CD14-positive monocyte (primary cell): Measurements from ENCODE around the gene HMCN1. TPM values are rescaled to one million over a fixed set of nuclear protein-coding genes. Genes with fewer than 3 reads are reported as not detected.
"Not testable (repeated sequence)": the region's sequence is repeated elsewhere in the genome, so short reads cannot be mapped to it uniquely, and the experiment has no call there.

Experiments used
- DNase-seq, 3 donors: peaks; one replicate each; pipeline ENCODE4 v3.0.0-alpha.2; 2011 to 2022
- H2AFZ ChIP-seq: 2 replicates; pipeline ENCODE4 v1.6.0; 2012; ENCODE audit warnings: mild to moderate bottlenecking, low read depth, low read length, inconsistent platforms; ENCODE audit not compliant: insufficient read depth, poor library complexity, severe bottlenecking
- H3K27ac ChIP-seq, 2 donors: 1 replicate in 1 of 2; 2 replicates in 1 of 2; pipeline ENCODE4 v1.5.1; 2012 to 2013; ENCODE audit warnings: low read length in 2 of 2, control low read depth in 1 of 2, inconsistent platforms in 1 of 2, low read depth in 1 of 2, mild to moderate bottlenecking in 1 of 2
- H3K27me3 ChIP-seq, 2 donors: one replicate each; pipeline versions ENCODE4 v1.6.0 to v1.6.1; 2011 to 2013; ENCODE audit warnings: low read length in 2 of 2; ENCODE audit not compliant: control insufficient read depth in 2 of 2, insufficient read depth in 2 of 2
- H3K36me3 ChIP-seq, 2 donors: replicated peaks in 1 of 2; 1 replicate in 1 of 2; 2 replicates in 1 of 2; pipeline versions ENCODE4 v1.5.1 to v1.6.1; 2012 to 2013; ENCODE audit warnings: low read length in 2 of 2, control low read depth in 1 of 2, inconsistent platforms in 1 of 2, mild to moderate bottlenecking in 1 of 2; ENCODE audit not compliant: insufficient read depth in 2 of 2, control insufficient read depth in 1 of 2
- H3K4me1 ChIP-seq, 2 donors: 1 replicate in 1 of 2; 2 replicates in 1 of 2; pipeline versions ENCODE4 v1.5.1 to v1.6.1; 2012 to 2013; ENCODE audit warnings: low read length in 2 of 2, control low read depth in 1 of 2, inconsistent platforms in 1 of 2, mild to moderate bottlenecking in 1 of 2, moderate library complexity in 1 of 2; ENCODE audit not compliant: insufficient read depth in 2 of 2, control insufficient read depth in 1 of 2
- H3K4me2 ChIP-seq: replicated peaks from 2 replicates; pipeline ENCODE3; 2012; ENCODE audit warnings: low read length, moderate library complexity, mild to moderate bottlenecking; ENCODE audit not compliant: poor library complexity, severe bottlenecking; ENCODE audit errors: extremely low read depth
- H3K4me3 ChIP-seq, 3 experiments: fragments of 200-600 bp in 1 of 3; sonication (generic) in 1 of 3; replicated peaks in 1 of 3; 1 replicate in 2 of 3; 2 replicates in 1 of 3; pipeline ENCODE4 v1.5.1; 2011 to 2013; ENCODE audit warnings: low read length in 3 of 3, mild to moderate bottlenecking in 3 of 3, control low read depth in 2 of 3, low read depth in 2 of 3, inconsistent platforms in 1 of 3, moderate library complexity in 1 of 3
- H3K79me2 ChIP-seq: 2 replicates; pipeline ENCODE4 v1.6.0; 2012; ENCODE audit warnings: mild to moderate bottlenecking, control low read depth, inconsistent platforms, low read length, moderate library complexity; ENCODE audit not compliant: insufficient read depth
- H3K9ac ChIP-seq: 2 replicates; pipeline ENCODE4 v1.6.0; 2017; ENCODE audit warnings: low read length, mild to moderate bottlenecking; ENCODE audit not compliant: insufficient read depth, poor library complexity, severe bottlenecking
- H3K9me3 ChIP-seq, 2 donors: replicated peaks in 1 of 2; 1 replicate in 1 of 2; 2 replicates in 1 of 2; pipeline versions ENCODE4 v1.5.1 to v1.6.1; 2012 to 2013; ENCODE audit warnings: low read length in 2 of 2, control low read depth in 1 of 2; ENCODE audit not compliant: control insufficient read depth in 1 of 2, insufficient read depth in 1 of 2
- H4K20me1 ChIP-seq: 2 replicates; pipeline ENCODE4 v1.6.0; 2012; ENCODE audit warnings: mild to moderate bottlenecking, low read length, control low read depth, moderate library complexity; ENCODE audit not compliant: insufficient read depth
- H3K27ac Mint-ChIP-seq, 7 donors: one replicate each; pipeline ENCODE4 v1.8.0; 2020; ENCODE audit warnings: mild to moderate bottlenecking in 7 of 7, mixed read lengths in 7 of 7, moderate library complexity in 6 of 7, inconsistent platforms in 2 of 7
- H3K27me3 Mint-ChIP-seq, 3 donors: one replicate each; pipeline ENCODE4 v1.8.0; 2021 to 2022; ENCODE audit warnings: low read depth in 3 of 3, mild to moderate bottlenecking in 3 of 3, mixed read lengths in 3 of 3, moderate library complexity in 3 of 3, inconsistent platforms in 1 of 3
- H3K36me3 Mint-ChIP-seq, 2 donors: one replicate each; pipeline ENCODE4 v1.8.0; 2020; ENCODE audit warnings: mixed read lengths in 2 of 2, inconsistent platforms in 1 of 2, mild to moderate bottlenecking in 1 of 2
- H3K4me1 Mint-ChIP-seq: one replicate; pipeline ENCODE4 v1.8.0; 2020; ENCODE audit warnings: mild to moderate bottlenecking, mixed read lengths
- H3K4me3 Mint-ChIP-seq, 2 donors: one replicate each; pipeline ENCODE4 v1.8.0; 2020; ENCODE audit warnings: mild to moderate bottlenecking in 2 of 2, mixed read lengths in 2 of 2, moderate library complexity in 1 of 2
- H3K9me3 Mint-ChIP-seq, 7 donors: one replicate each; pipeline ENCODE4 v1.8.0; 2020 to 2022; ENCODE audit warnings: mixed read lengths in 7 of 7, mild to moderate bottlenecking in 6 of 7, moderate library complexity in 6 of 7, inconsistent platforms in 2 of 7
- CTCF ChIP-seq: fragments of 200-600 bp; IDR thresholded peaks from one replicate; pipeline ENCODE4 v1.8.0; 2022; ENCODE audit warnings: antibody characterized with exemption, mild to moderate bottlenecking
- WGBS: methylation state at CpG from one replicate; pipeline ENCODE4 v1.1.5; 2013; ENCODE audit warnings: missing lambda C conversion rate; ENCODE audit not compliant: insufficient coverage; 5-methylcytosine and 5-hydroxymethylcytosine counted together
- intact Hi-C, 2 donors: fragments of 100-400 bp; cut with micrococcal nuclease; formaldehyde crosslinking; loops; one replicate each; pipeline versions ENCODE4 v1.15.0 to v1.15.1; 2023
- polyA plus RNA-seq, 3 donors: library from polyadenylated mRNA; depleted of rRNA in 1 of 3; unstranded in 2 of 3; stranded (reverse) in 1 of 3; fragments of 300-500 nt in 2 of 3; fragments of >200 nt in 1 of 3; fragmentation: Illumina TruSeq in 2 of 3; gene quantifications; 1 replicate in 2 of 3; 2 replicates in 1 of 3; pipeline ENCODE4 v1.2.3, GENCODE V29; 2012 to 2021

HMCN1 gene
- polyA plus RNA-seq, 3 donors, result not detected

GRCh38 chr1:185792040-185792439 is 57.8 kb downstream of the HMCN1 start:
- Mint-ChIP-seq H3K27me3 (peaks cover 0 to 3% (median 3%) of the 10 kb centered on the region in 3 donors), H3K4me1 (no peaks in the 10 kb centered on the region), H3K27ac (no peak overlapping the region), H3K36me3 (no peaks in the 10 kb centered on the region), H3K4me3 (no peak overlapping the region), H3K9me3 (peaks cover 0 to 11% (median 1%) of the 10 kb centered on the region in 7 donors)
- Histone ChIP-seq H4K20me1 (no peaks in the 10 kb centered on the region), H3K4me3 (no peak overlapping the region), H2AFZ (no peak overlapping the region), H3K4me2 (no peak overlapping the region), H3K79me2 (no peaks in the 10 kb centered on the region), H3K9ac (no peak overlapping the region), H3K36me3 (no peaks in the 10 kb centered on the region), H3K27ac (no peak overlapping the region), H3K27me3 (no peaks in the 10 kb centered on the region), H3K4me1 (no peaks in the 10 kb centered on the region), H3K9me3 (peaks cover 0 to 4% of the 10 kb centered on the region in 2 donors)
- no CpG with 5 or more reads among the region's 1 CpG for WGBS
- no peak for TF ChIP-seq CTCF
- intact Hi-C loops, result no loop called here
- DNase-seq, result no peak

GRCh38 chr1:185794495-185794894 is 60.3 kb downstream of the HMCN1 start:
- H3K4me2 ChIP-seq, H2AFZ ChIP-seq, H3K4me1 ChIP-seq, H3K36me3 ChIP-seq, H3K4me1 Mint-ChIP-seq, H3K9ac ChIP-seq, H3K27ac ChIP-seq, H3K4me3 Mint-ChIP-seq, intact Hi-C loops, DNase-seq, H3K4me3 ChIP-seq, H3K27me3 Mint-ChIP-seq, H3K36me3 Mint-ChIP-seq, H3K79me2 ChIP-seq, H4K20me1 ChIP-seq, H3K27me3 ChIP-seq, H3K27ac Mint-ChIP-seq: not testable (repeated sequence)
- H3K9me3 ChIP-seq, result peaks cover 10% of the 10 kb centered on the region in 2 donors
- 60% methylated on average over 1 of the region's 2 CpGs for WGBS
- H3K9me3 Mint-ChIP-seq, result peaks cover 5 to 15% (median 11%) of the 10 kb centered on the region in 7 donors
